Renal cortex interstitium (tissue), 11 donors: ENCODE results near the gene NBAS. TPM values are rescaled to one million over a fixed set of nuclear protein-coding genes. Genes with fewer than 3 reads are reported as not detected.
A peak's percentile ranks its signal among the peaks of the same experiment; 100 is the strongest.
"Not testable (repeated sequence)": the region's sequence is repeated elsewhere in the genome, so short reads cannot be mapped to it uniquely, and the experiment has no call there.

Experiments
- DNase-seq, 11 donors: peaks; one replicate each; pipeline ENCODE4 v3.0.0-alpha.2; 2013; ENCODE audit warnings: low read depth in 9 of 11, low spot score in 4 of 11; ENCODE audit errors: extremely low read depth in 1 of 11
- polyA plus RNA-seq, 3 donors: library from polyadenylated mRNA; unstranded; fragments of 120-200 nt; gene quantifications; one replicate each; pipeline ENCODE4 v1.2.1, GENCODE V29; 2013; ENCODE audit not compliant: insufficient read length in 3 of 3

The NBAS gene
- polyA plus RNA-seq, 3 donors: 59.1 to 68.4 (median 68.3) TPM

DNA sequence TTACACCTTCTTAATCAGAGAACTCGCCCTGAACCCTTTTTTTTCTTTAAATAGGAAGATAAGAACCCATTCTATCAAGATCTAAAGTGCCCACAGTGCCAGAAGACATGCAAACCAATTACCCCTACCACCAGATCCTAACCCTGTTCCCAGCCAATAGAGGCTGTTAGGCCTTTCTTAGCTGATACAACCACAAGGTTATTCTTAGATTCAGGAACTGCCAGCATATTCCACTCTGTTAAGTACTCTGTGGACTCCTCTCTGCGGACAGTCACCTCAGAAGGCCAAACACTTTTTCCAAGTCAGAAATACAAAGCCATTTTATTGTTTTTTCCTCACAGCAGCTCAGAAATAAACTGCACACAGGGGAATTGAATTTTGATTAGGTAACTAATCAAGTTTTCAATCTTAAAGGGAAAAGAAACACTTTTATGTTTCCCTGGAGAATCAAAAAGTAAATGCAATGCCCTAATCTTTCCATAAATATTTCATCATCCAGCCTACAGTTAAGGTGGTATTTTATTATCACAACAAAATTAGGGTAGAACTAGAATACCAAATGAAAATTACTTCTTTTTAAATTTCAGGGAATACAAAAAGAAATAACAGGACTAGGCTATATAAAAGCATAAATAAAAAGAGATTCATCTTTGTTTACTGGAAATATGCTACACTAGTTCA lies 111.4 kb downstream of the NBAS start:
- DNase-seq: no peak

DNA sequence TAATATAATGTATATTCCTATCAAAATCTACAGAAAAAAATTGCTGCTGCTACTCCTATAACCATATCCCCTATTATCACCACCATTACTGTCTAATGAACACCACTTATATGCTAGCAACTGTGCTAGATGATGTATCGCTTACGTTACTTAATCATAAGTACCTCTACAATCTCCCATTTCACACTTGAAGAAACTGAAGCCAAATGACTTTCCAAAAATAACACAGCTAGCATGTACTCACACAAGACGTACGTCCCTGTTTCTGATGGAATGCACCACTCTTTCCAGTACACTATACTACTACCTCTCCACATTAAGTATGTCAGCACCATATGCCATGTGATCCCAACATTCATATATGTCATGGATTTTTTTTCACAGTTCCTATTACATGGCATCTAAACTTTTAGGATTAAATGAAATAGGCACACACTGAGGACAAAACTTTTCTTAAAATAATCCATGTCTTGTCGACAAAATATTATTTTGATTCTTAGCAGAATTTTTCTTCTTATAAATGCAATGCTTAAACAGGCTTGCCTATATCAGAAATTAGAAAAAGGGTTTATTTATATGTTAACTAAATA lies 112.8 kb downstream of the NBAS start:
- no peak for DNase-seq

DNA sequence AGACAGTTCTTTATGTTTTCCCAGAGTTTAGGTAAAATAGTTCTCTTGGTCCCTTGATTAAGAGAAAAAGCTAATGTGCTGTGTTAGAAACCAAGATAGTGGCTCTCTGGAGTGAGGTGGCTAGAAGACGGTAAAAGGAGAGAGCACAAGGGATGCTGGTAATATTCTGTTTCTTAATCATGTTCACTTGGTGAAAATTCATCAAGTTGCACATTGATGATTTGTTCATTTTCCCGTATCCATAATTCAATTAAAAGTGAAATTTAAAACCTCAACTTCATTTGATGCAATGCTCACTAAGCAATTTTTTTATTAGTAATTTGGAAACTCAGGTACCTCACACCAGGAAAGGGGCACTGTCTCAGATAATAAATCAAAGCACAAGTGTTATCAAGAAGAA lies 113.8 kb downstream of the NBAS start:
- DNase-seq: no peak

GRCh38 chr2:15446961-15447360 lies 114.2 kb downstream of the NBAS start:
- no peak for DNase-seq

- no peak for DNase-seq
These were observed 115.1 kb downstream of the NBAS start for GRCh38 chr2:15445891-15446562.

- not testable (repeated sequence) for DNase-seq
These were observed 121.2 kb downstream of the NBAS start for GRCh38 chr2:15439768-15440524.

DNA sequence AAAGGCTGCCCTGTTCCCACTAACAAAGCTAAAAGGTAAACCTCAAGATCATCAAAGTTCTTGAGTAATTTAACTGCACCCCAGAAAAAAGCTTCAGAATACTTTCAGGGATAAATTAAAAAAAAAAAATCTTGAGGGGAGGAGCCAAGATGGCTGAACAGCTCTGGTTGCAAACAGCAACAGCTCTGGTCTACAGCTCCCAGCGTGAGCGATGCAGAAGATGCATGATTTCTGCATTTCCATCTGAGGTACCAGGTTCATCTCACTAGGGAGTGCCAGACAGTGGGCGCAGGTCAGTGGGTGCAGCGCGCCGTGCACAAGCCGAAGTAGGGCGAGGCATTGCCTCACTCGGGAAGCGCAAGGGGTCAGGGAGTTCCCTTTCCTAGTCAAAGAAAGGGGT lies 121.8 kb downstream of the NBAS start:
- DNase-seq: not testable (repeated sequence)

DNA sequence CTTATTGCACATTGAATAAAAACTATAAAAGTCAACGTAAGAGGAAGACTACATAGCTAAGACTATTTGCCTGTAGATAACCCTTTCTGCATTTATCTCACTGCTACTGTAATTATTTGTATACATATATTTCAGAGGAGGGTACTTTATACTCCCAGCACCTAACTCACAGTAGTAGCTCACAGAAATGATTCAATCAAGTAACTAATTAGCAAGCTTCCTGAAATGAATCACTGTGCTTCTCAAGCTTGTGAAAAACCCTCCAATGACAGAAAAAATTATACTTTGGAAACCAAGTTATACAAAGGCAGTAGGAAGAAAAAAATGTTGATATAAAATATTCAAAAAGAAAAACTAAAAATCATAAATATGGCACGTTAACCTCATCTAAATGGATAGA lies 124.9 kb downstream of the NBAS start:
- no peak for DNase-seq

- peak in 1 of 11 donors; percentile 20 for DNase-seq
These were observed 125.7 kb downstream of the NBAS start for GRCh38 chr2:15435474-15435873.

DNA sequence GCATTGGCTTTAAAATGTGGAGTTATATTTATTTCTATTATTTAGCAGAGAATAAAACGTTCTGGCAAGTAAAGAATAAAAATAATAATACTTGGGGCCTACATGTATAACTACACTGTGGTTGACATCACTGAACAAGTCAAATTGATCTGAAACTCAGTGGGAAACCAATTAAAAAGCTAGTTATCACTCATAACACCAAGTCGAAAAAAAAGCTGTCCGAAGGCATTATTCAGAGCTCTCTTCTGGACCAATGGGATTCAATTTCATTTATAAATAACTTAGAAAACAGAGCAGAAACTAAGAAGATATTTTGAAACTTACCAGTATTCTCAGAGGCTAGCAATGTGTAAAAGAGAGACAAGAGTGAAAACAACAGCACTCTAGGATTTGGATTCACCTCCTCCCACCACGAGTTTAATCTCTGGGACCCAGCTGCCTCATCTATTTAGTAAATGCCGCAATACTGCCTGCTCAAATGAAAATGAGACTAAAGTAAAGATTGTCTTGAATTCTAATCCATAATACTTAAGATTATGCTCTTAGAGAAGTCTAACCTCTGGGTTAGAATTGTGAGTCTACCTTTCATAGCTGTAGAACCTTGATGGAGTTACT lies 128.4 kb downstream of the NBAS start:
- DNase-seq: no peak

GRCh38 chr2:15429032-15429431 lies 132.1 kb downstream of the NBAS start:
- DNase-seq: no peak

DNA sequence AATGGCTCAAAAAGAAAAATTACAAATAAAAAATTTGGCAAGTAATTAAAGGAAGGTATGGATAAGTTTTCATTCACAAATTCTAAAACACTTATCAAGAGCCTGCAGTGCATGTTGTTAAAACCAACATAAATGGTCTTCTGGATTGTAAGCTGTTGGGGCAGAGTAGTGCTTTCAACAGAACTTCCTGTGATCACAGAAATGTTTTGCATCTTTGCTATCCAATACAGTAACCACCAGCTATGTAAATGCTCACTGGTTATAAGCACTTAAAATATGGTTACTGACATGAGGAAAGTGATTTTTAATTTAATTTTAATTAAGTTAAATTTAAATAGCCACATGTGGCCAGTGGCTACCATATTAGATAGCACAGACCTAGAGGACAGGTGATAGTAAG lies 133.1 kb downstream of the NBAS start:
- DNase-seq: no peak

GRCh38 chr2:15426606-15427005 lies 134.5 kb downstream of the NBAS start:
- no peak for DNase-seq

GRCh38 chr2:15425712-15426111 lies 135.4 kb downstream of the NBAS start:
- DNase-seq: peak in 6 of 11 donors; percentile 10 to 37 (median 22)

GRCh38 chr2:15421753-15422152 lies 139.4 kb downstream of the NBAS start:
- DNase-seq: no peak

DNA sequence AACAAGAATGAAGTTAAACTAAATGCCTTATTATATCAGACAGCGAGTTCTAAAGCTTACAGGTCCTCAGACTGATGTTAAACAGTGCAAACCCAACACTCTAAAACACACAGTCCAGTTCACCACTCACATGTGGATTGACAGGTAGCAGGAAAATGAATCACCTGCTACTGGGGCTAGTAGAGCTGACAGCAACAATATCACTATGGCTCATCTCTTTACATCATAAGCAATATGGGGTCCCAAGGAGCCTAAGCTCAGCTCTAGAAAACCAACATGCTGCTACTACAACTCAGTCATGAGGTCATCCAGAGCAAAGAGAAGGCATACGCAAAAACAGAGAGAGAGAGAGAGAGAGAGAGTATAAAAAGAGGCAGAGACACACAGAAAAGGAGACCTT lies 145.4 kb downstream of the NBAS start:
- no peak for DNase-seq

DNA sequence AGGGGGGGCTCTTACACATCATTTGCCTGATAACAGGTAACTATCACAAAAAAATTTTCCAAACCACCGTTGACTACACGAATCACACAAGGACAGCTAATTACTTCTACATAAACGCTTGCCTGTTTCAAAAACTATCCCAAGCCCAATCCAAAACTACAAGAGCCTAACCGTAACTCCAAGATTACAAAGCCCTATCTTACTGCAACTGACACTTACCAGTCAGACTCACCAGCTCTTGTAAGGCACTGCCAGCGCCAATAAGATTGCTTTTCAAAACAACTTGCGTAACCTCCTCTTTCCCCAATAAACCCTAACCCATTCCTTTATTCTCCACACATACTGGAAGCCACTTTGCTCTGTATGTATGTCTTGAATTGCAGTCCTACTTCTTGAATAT lies 148.4 kb downstream of the NBAS start:
- no peak for DNase-seq

- DNase-seq: no peak
These were observed 148.8 kb downstream of the NBAS start for GRCh38 chr2:15412309-15412708.

GRCh38 chr2:15410884-15411283 lies 150.2 kb downstream of the NBAS start:
- DNase-seq: no peak
